ENCODE measurements around the gene ZDHHC1. TPM values are rescaled to one million over a fixed set of nuclear protein-coding genes. Genes with fewer than 3 reads are reported as not detected.
A peak's percentile ranks its signal among the peaks of the same experiment; 100 is the strongest.
"Not testable (repeated sequence)": the region's sequence is repeated elsewhere in the genome, so short reads cannot be mapped to it uniquely, and the experiment has no call there.

Gene ZDHHC1
- total RNA-seq, 1 donor = 9.0 TPM

- Histone ChIP-seq H3K27ac (ENCODE audit: low read depth, low read length) (no peak overlapping the region), H3K36me3 (ENCODE audit: insufficient read depth, low read length) (no peaks in the 10 kb centered on the region), H2AFZ (ENCODE audit: low read length) (no peak overlapping the region), H3K79me2 (ENCODE audit: insufficient read depth, low read length) (no peaks in the 10 kb centered on the region), H4K20me1 (ENCODE audit: insufficient read depth, low read length) (no peaks in the 10 kb centered on the region), H3K4me2 (ENCODE audit: insufficient read depth, low read length) (no peak overlapping the region), H3K27me3 (ENCODE audit: insufficient read depth, low read length) (peaks cover 9% of the 10 kb centered on the region), H3K4me3 (ENCODE audit: insufficient read depth, low read length) (no peak overlapping the region), H3K4me1 (ENCODE audit: insufficient read depth, low read length) (peaks cover 9% of the 10 kb centered on the region), H3K9me3 (ENCODE audit: low read depth, low read length) (no peaks in the 10 kb centered on the region)
- DNase-seq (ENCODE audit: insufficient read length, low spot score, missing footprints) = peak; percentile 37
- no peak for TF ChIP-seq CTCF (IDR thresholded peaks at IDR 0.05; ENCODE audit: extremely low read depth, low read depth, low read length)
These were observed 4.8 kb upstream of the ZDHHC1 start for GRCh38 chr16:67421030-67421429.

GRCh38 chr16:67419931-67420330 is 3.7 kb upstream of the ZDHHC1 start:
- H3K27me3 ChIP-seq (ENCODE audit: insufficient read depth, low read length) = peaks cover 4% of the 10 kb centered on the region
- no peaks in the 10 kb centered on the region for H3K36me3 ChIP-seq (ENCODE audit: insufficient read depth, low read length)
- H3K27ac ChIP-seq (ENCODE audit: low read depth, low read length) = no peak overlapping the region
- no peak overlapping the region for H3K4me2 ChIP-seq (ENCODE audit: insufficient read depth, low read length)
- peaks cover 3% of the 10 kb centered on the region for H3K79me2 ChIP-seq (ENCODE audit: insufficient read depth, low read length)
- no peak for TF ChIP-seq CTCF (IDR thresholded peaks at IDR 0.05; ENCODE audit: extremely low read depth, low read depth, low read length)
- no peaks in the 10 kb centered on the region for H3K9me3 ChIP-seq (ENCODE audit: low read depth, low read length)
- no peaks in the 10 kb centered on the region for H4K20me1 ChIP-seq (ENCODE audit: insufficient read depth, low read length)
- peaks cover 7% of the 10 kb centered on the region for H3K4me1 ChIP-seq (ENCODE audit: insufficient read depth, low read length)
- no peak overlapping the region for H2AFZ ChIP-seq (ENCODE audit: low read length)
- H3K4me3 ChIP-seq (ENCODE audit: insufficient read depth, low read length) = no peak overlapping the region
- DNase-seq (ENCODE audit: insufficient read length, low spot score, missing footprints) = peak; percentile 41

- Histone ChIP-seq H3K4me1 (ENCODE audit: insufficient read depth, low read length) (peaks cover 7% of the 10 kb centered on the region), H3K4me3 (ENCODE audit: insufficient read depth, low read length) (no peak overlapping the region), H3K4me2 (ENCODE audit: insufficient read depth, low read length) (no peak overlapping the region), H3K36me3 (ENCODE audit: insufficient read depth, low read length) (no peaks in the 10 kb centered on the region), H3K79me2 (ENCODE audit: insufficient read depth, low read length) (peaks cover 5% of the 10 kb centered on the region), H2AFZ (ENCODE audit: low read length) (no peak overlapping the region), H3K27ac (ENCODE audit: low read depth, low read length) (no peak overlapping the region), H3K27me3 (ENCODE audit: insufficient read depth, low read length) (no peaks in the 10 kb centered on the region), H3K9me3 (ENCODE audit: low read depth, low read length) (no peaks in the 10 kb centered on the region), H4K20me1 (ENCODE audit: insufficient read depth, low read length) (no peaks in the 10 kb centered on the region)
- DNase-seq (ENCODE audit: insufficient read length, low spot score, missing footprints) = no peak
- TF ChIP-seq CTCF (IDR thresholded peaks at IDR 0.05; ENCODE audit: extremely low read depth, low read depth, low read length) = no peak
These were observed 3.2 kb upstream of the ZDHHC1 start for GRCh38 chr16:67419502-67419901.

- H3K79me2 ChIP-seq (ENCODE audit: insufficient read depth, low read length) = peaks cover 12% of the 10 kb centered on the region
- TF ChIP-seq CTCF (IDR thresholded peaks at IDR 0.05; ENCODE audit: extremely low read depth, low read depth, low read length) = no peak
- H2AFZ ChIP-seq (ENCODE audit: low read length) = no peak overlapping the region
- DNase-seq (ENCODE audit: insufficient read length, low spot score, missing footprints) = peak; percentile 48
- H3K27me3 ChIP-seq (ENCODE audit: insufficient read depth, low read length) = no peaks in the 10 kb centered on the region
- H3K9me3 ChIP-seq (ENCODE audit: low read depth, low read length) = no peaks in the 10 kb centered on the region
- no peaks in the 10 kb centered on the region for H3K36me3 ChIP-seq (ENCODE audit: insufficient read depth, low read length)
- no peak overlapping the region for H3K4me2 ChIP-seq (ENCODE audit: insufficient read depth, low read length)
- no peak overlapping the region for H3K27ac ChIP-seq (ENCODE audit: low read depth, low read length)
- peaks cover 7% of the 10 kb centered on the region for H3K4me1 ChIP-seq (ENCODE audit: insufficient read depth, low read length)
- H3K4me3 ChIP-seq (ENCODE audit: insufficient read depth, low read length) = no peak overlapping the region
- no peaks in the 10 kb centered on the region for H4K20me1 ChIP-seq (ENCODE audit: insufficient read depth, low read length)
These were observed 1.2 kb upstream of the ZDHHC1 start for GRCh38 chr16:67417333-67418061.

GRCh38 chr16:67415421-67415820 is 856 bp downstream of the ZDHHC1 start:
- peak overlapping the region; percentile 77 for H3K4me2 ChIP-seq (ENCODE audit: insufficient read depth, low read length)
- H3K9me3 ChIP-seq (ENCODE audit: low read depth, low read length); DNase-seq (ENCODE audit: insufficient read length, low spot score, missing footprints); H3K27me3 ChIP-seq (ENCODE audit: insufficient read depth, low read length); H3K36me3 ChIP-seq (ENCODE audit: insufficient read depth, low read length); H3K4me1 ChIP-seq (ENCODE audit: insufficient read depth, low read length); H4K20me1 ChIP-seq (ENCODE audit: insufficient read depth, low read length): not testable (repeated sequence)
- peak overlapping the region; percentile 88 for H3K27ac ChIP-seq (ENCODE audit: low read depth, low read length)
- peaks cover 12% of the 10 kb centered on the region for H3K79me2 ChIP-seq (ENCODE audit: insufficient read depth, low read length)
- H3K4me3 ChIP-seq (ENCODE audit: insufficient read depth, low read length) = peak overlapping the region; percentile 92
- peak overlapping the region; percentile 92 for H2AFZ ChIP-seq (ENCODE audit: low read length)

Data from osteoblast (primary cell).